Measurements from ENCODE around the gene PRSS56.

DNA sequence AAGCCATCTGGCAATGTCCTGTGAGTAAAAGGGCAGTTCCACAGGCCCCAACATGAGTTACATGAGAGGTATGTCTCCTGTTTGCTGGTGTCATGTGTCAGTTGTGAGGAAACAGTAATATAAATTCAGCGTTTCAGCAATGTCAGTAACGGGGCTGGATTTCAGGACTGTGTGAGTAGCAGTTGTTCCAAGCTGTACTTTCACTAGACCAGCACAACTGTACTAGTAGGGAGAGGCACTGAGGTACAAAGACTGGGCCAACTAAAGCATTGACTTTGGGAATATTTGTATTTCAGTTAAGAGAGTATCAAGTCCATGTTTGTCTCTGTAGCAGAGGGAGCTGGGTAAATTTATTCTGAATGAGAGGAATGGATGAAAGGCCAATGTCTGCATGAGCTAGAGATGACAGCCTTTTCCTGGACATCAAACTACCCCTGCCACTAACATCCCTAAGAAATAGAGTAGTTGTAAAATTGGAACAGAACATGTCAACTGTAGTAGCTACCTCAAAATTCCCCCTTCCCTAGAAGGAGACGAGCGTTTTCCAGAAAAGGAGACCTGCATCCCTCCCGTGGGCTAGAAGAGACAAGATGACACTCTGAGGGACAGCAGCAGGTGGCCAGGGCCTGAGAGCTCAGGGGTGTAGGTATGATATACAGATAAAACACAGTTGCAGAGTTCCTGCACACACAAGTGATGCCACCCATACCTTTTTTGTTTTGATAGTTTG is 54.7 kb downstream of the PRSS56 start:
- TF ChIP-seq, protein P1, sequence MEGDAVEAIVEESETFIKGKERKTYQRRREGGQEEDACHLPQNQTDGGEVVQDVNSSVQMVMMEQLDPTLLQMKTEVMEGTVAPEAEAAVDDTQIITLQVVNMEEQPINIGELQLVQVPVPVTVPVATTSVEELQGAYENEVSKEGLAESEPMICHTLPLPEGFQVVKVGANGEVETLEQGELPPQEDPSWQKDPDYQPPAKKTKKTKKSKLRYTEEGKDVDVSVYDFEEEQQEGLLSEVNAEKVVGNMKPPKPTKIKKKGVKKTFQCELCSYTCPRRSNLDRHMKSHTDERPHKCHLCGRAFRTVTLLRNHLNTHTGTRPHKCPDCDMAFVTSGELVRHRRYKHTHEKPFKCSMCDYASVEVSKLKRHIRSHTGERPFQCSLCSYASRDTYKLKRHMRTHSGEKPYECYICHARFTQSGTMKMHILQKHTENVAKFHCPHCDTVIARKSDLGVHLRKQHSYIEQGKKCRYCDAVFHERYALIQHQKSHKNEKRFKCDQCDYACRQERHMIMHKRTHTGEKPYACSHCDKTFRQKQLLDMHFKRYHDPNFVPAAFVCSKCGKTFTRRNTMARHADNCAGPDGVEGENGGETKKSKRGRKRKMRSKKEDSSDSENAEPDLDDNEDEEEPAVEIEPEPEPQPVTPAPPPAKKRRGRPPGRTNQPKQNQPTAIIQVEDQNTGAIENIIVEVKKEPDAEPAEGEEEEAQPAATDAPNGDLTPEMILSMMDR (IDR thresholded peaks at IDR 0.05), result no peak
- no peak for TF ChIP-seq ZFX (IDR thresholded peaks at IDR 0.05; ENCODE audit: borderline replicate concordance)
